Esophagus muscularis mucosa (tissue), 3 donors: ENCODE results near the gene MEST.

Source experiments
- POLR2A ChIP-seq: fragments of 450-650 bp; IDR thresholded peaks from one replicate; pipeline ENCODE4 v1.6.1; 2017; ENCODE audit warnings: antibody characterized with exemption, moderate library complexity, mild to moderate bottlenecking, low read depth
- POLR2AphosphoS5 ChIP-seq, 2 donors: sonication (generic); formaldehyde crosslinking; IDR thresholded peaks; one replicate each; pipeline ENCODE4 v1.6.1; 2017; ENCODE audit warnings: antibody characterized with exemption in 2 of 2
- TF ChIP-seq, protein P1 (sequence below), 3 experiments: fragments of 200-600 bp in 2 of 3; fragments of 450-650 bp in 1 of 3; sonication (generic) in 2 of 3; IDR thresholded peaks; one replicate each; pipeline ENCODE4 v1.5.1; 2017 to 2019; ENCODE audit warnings: antibody characterized with exemption in 3 of 3, mild to moderate bottlenecking in 2 of 3, moderate library complexity in 1 of 3

DNA sequence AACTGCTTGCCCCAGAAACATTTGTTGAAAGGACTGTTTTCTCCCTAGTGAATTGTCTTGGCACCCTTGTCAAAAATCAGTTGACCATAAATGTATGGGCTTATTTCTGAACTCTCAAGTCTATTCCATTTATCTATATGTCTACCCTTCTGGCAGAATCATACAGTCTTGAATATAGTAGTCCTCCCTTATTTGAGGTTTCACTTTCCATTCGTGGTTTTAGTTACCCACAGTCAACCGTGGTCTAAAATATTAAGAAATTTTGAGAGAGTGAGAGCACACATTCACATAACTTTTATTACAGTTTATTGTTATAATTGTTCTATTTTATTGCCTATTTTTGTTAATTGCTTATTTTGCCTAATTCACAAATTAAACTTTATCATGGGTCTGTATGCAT is 33.6 kb upstream of the MEST start:
- TF ChIP-seq POLR2A (no peak), POLR2AphosphoS5 (IDR thresholded peaks at IDR 0.05) (no peak)
- TF ChIP-seq, protein P1, sequence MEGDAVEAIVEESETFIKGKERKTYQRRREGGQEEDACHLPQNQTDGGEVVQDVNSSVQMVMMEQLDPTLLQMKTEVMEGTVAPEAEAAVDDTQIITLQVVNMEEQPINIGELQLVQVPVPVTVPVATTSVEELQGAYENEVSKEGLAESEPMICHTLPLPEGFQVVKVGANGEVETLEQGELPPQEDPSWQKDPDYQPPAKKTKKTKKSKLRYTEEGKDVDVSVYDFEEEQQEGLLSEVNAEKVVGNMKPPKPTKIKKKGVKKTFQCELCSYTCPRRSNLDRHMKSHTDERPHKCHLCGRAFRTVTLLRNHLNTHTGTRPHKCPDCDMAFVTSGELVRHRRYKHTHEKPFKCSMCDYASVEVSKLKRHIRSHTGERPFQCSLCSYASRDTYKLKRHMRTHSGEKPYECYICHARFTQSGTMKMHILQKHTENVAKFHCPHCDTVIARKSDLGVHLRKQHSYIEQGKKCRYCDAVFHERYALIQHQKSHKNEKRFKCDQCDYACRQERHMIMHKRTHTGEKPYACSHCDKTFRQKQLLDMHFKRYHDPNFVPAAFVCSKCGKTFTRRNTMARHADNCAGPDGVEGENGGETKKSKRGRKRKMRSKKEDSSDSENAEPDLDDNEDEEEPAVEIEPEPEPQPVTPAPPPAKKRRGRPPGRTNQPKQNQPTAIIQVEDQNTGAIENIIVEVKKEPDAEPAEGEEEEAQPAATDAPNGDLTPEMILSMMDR (IDR thresholded peaks at IDR 0.05): no peak
